AG09319 (cell line): Measurements from ENCODE around the gene PRKD1.

Experiments used
- DNase-seq: peaks from one replicate; pipeline ENCODE4 v3.0.0-alpha.2; 2010; ENCODE audit warnings: low read depth; ENCODE audit errors: extremely low read depth
- TF ChIP-seq, protein P1 (sequence below): IDR thresholded peaks from 2 replicates; pipeline ENCODE4 v1.5.1; 2011; ENCODE audit warnings: low read depth, mild to moderate bottlenecking, inconsistent platforms, low read length, moderate library complexity

Gene PRKD1

DNA sequence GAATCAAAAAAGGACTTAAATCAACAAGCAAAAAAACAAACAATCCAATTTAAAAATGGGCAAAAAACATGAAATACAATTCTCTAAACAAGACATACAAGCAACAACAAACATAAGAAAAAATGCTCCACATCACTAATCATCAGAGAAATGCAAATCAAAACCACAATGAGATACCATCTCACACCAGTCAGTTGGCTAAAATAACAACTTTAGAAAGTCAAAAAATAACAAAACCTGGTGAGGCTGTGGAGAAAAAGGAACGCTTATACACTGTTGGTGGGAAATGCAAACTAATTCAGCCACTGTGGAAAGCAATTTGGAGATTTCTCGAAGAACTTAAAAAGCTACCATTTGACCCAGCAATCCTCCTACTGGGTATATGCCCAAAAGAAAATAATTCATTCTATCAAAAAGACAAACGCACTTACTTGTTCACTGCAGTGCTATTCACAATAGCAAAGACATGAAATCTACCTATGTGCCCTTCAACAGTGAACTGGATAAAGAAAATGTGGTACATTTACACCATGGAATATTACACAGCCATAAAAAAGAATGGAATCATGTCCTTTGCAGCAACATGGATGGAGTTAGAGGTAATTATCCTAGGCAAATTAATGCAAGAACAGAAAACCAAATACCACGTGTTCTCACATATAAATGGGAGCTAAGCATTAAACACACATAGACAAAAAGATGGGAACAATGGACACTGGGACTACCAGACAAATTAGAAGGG, 26.9 kb downstream of the PRKD1 start:
- no peak for DNase-seq
- TF ChIP-seq, protein P1, sequence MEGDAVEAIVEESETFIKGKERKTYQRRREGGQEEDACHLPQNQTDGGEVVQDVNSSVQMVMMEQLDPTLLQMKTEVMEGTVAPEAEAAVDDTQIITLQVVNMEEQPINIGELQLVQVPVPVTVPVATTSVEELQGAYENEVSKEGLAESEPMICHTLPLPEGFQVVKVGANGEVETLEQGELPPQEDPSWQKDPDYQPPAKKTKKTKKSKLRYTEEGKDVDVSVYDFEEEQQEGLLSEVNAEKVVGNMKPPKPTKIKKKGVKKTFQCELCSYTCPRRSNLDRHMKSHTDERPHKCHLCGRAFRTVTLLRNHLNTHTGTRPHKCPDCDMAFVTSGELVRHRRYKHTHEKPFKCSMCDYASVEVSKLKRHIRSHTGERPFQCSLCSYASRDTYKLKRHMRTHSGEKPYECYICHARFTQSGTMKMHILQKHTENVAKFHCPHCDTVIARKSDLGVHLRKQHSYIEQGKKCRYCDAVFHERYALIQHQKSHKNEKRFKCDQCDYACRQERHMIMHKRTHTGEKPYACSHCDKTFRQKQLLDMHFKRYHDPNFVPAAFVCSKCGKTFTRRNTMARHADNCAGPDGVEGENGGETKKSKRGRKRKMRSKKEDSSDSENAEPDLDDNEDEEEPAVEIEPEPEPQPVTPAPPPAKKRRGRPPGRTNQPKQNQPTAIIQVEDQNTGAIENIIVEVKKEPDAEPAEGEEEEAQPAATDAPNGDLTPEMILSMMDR = no peak

GRCh38 chr14:29898470-29898869, 29.2 kb downstream of the PRKD1 start:
- DNase-seq = no peak

GRCh38 chr14:29897181-29897580, 30.5 kb downstream of the PRKD1 start:
- no peak for DNase-seq
- TF ChIP-seq, protein P1 = no peak

More at GRCh38 chr14:29898470-29898869, 29.2 kb downstream of the PRKD1 start:
- TF ChIP-seq, protein P1 = no peak

DNA sequence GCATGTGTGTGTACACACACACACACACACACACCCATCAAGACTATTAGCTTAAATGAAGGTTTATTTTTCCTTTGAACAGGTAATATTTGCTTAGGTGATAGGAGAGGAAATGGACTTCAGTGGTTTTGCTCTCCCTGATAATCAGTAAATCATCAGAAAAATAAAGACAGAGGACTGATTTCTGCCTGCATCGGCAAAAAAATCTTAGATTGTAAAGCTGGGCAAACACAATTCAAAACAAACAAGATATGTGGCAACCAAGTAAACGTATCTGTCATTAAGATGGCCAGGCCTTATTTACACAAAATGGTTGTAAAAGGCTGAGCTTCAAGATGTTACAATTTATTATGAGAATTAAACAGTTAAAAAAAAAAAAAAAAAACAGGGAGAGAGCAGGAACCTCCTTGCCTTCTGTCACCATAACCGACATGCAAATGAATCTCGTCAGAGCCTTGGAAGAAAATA, 31.3 kb downstream of the PRKD1 start:
- TF ChIP-seq, protein P1 = no peak
- DNase-seq = no peak

DNA sequence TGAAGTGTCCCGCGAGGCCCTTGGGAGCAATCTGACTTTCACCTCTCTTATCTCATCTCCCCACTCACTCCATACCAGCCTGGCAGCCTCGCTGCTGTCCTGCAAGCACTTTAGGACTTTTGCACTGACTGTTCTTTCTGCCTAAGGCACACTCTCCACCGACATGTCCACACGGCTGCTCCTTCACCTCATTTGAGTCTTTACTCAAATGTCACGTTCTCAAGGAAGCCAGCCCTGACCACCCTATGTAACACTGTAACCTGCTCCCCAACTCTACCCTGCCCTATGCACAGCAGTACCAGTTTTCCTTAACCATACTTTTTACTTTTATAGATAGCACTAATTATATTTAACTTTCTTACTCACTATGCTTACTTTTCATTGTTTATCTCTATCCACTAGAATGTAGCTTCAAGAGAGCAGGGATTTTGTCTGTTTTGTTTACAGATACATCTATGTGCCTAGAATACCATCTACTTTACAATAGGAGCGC, 32.0 kb downstream of the PRKD1 start:
- no peak for DNase-seq

GRCh38 chr14:29893989-29894388, 33.7 kb downstream of the PRKD1 start:
- no peak for DNase-seq
- TF ChIP-seq, protein P1 = no peak

More for the DNA sequence above, 32.0 kb downstream of the PRKD1 start:
- TF ChIP-seq, protein P1 = no peak

DNA sequence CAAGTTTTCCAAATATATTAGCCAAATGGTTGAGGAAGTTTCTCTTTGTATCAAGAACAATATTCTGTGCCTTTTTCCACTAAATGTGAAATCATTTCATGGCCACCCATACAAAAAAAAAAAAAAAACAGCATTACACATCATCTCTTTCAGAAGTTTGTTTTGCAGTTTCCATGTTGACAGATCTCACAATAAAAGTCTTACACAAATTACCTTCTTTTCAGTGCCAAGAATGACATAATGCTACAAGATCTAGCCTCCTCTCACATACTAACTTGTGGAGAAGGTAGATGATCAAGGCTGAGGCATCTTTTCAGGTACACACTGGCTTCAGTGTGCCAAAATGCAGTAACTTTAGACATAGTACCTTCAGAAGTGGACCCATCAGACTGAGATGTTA, 35.3 kb downstream of the PRKD1 start:
- TF ChIP-seq, protein P1 = no peak
- DNase-seq = no peak
